ENCODE measurements around the gene CTBP2. TPM values are rescaled to one million over a fixed set of nuclear protein-coding genes. Genes with fewer than 3 reads are reported as not detected.

The CTBP2 gene
- total RNA-seq, 1 experiment from 2014 or later, result 191 TPM

GRCh38 chr10:124987788-124988187, 172.6 kb downstream of the CTBP2 start:
- DNase-seq (ENCODE audit: low spot score) (no peak), ATAC-seq (no peak)
- TF ChIP-seq ZNF416 (CRISPR knock-in tag; IDR thresholded peaks at IDR 0.05) (no peak), RORB (CRISPR knock-in tag; IDR thresholded peaks at IDR 0.05) (no peak), ZNF423 (CRISPR knock-in tag; IDR thresholded peaks at IDR 0.05) (no peak), MYBL2 (CRISPR knock-in tag; IDR thresholded peaks at IDR 0.05) (no peak), SMAD3 (CRISPR knock-in tag; IDR thresholded peaks at IDR 0.05; ENCODE audit: borderline replicate concordance) (no peak), MXD4 (CRISPR knock-in tag; IDR thresholded peaks at IDR 0.05; ENCODE audit: borderline replicate concordance) (no peak), CTCF (IDR thresholded peaks at IDR 0.05) (no peak), USF2 (CRISPR knock-in tag; IDR thresholded peaks at IDR 0.05) (no peak), GRHL2 (CRISPR knock-in tag; IDR thresholded peaks at IDR 0.05; ENCODE audit: insufficient replicate concordance, severe bottlenecking) (no peak), E2F4 (CRISPR knock-in tag; IDR thresholded peaks at IDR 0.05; ENCODE audit: borderline replicate concordance, low read depth) (no peak), ERG (CRISPR knock-in tag; IDR thresholded peaks at IDR 0.05) (no peak), PRRX2 (CRISPR knock-in tag; IDR thresholded peaks at IDR 0.05) (no peak), TEAD4 (CRISPR knock-in tag; IDR thresholded peaks at IDR 0.05) (no peak), ATF1 (CRISPR knock-in tag; IDR thresholded peaks at IDR 0.05) (no peak), PRDM15 (CRISPR knock-in tag; IDR thresholded peaks at IDR 0.05) (no peak), ARID4B (CRISPR knock-in tag; IDR thresholded peaks at IDR 0.05; ENCODE audit: borderline replicate concordance) (no peak), NR2C2 (CRISPR knock-in tag; IDR thresholded peaks at IDR 0.05) (no peak)
- peaks cover 4% of the 10 kb centered on the region; the same call in 1 of the 2 replicates for H3K4me1 Mint-ChIP-seq
- peaks cover 80% of the 10 kb centered on the region for H3K36me3 Mint-ChIP-seq
- ChIA-PET POLR2A (interaction anchor here (0.6 kb wide), 1 partner anchor 39 kb away, joined by 3 read pairs; no protein-coding TSS in a partner anchor), CTCF (no interaction called here)
- no peak overlapping the region for H3K4me3 Mint-ChIP-seq
- H3K27ac Mint-ChIP-seq, result no peak overlapping the region
- H3K9me3 Mint-ChIP-seq, result no peaks in the 10 kb centered on the region
- no peaks in the 10 kb centered on the region for H3K27me3 Mint-ChIP-seq (ENCODE audit: low read depth)

Data from WTC11 (cell line).